ENCODE measurements around the gene CDC42EP2.

The CDC42EP2 gene

DNA sequence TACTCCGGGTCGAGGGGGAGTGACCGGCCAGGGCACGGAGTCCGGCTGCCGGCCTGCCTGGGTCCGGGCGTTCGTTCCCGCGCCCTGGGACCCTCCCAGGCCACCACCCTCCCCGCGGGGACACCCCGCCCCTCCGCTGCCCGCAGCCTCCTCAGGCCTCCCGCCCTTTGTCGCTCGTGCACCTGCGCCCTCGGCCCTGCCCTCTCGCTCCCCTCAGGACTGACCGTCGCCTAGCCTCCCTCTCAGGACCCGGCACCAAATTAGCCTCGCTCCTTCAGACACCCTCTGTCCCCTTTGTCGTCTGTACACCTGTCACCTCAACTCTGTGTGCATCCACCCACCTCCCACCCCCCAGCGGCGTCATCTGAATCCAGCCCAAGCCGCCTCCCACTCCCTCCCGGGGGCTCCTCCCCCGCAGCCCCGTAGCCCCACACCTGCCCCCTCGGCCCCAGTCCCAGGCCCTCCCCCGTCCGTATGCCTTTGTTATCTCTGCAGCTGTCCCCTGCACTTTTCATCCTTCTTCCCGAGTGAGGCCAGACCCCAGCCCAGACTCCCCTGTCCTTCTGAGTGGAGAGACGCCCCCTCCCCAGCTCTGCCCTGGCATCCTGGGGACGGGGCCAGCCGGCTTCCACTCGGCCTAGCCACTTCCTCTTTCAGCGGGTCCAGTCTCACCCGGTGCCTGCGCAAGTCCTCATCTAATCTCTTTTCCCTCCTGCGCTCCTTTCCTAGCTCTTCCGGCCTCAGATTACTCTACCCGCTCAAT lies 40.5 kb downstream of the CDC42EP2 start:
- TF ChIP-seq, protein P1, sequence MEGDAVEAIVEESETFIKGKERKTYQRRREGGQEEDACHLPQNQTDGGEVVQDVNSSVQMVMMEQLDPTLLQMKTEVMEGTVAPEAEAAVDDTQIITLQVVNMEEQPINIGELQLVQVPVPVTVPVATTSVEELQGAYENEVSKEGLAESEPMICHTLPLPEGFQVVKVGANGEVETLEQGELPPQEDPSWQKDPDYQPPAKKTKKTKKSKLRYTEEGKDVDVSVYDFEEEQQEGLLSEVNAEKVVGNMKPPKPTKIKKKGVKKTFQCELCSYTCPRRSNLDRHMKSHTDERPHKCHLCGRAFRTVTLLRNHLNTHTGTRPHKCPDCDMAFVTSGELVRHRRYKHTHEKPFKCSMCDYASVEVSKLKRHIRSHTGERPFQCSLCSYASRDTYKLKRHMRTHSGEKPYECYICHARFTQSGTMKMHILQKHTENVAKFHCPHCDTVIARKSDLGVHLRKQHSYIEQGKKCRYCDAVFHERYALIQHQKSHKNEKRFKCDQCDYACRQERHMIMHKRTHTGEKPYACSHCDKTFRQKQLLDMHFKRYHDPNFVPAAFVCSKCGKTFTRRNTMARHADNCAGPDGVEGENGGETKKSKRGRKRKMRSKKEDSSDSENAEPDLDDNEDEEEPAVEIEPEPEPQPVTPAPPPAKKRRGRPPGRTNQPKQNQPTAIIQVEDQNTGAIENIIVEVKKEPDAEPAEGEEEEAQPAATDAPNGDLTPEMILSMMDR (IDR thresholded peaks at IDR 0.05; ENCODE audit: low read length, missing control alignments) = no peak
- H3K4me3 ChIP-seq (replicated peaks; ENCODE audit: low read depth, low read length) = peak overlapping the region; percentile 42
- no peak for DNase-seq (ENCODE audit: low read depth)

DNA sequence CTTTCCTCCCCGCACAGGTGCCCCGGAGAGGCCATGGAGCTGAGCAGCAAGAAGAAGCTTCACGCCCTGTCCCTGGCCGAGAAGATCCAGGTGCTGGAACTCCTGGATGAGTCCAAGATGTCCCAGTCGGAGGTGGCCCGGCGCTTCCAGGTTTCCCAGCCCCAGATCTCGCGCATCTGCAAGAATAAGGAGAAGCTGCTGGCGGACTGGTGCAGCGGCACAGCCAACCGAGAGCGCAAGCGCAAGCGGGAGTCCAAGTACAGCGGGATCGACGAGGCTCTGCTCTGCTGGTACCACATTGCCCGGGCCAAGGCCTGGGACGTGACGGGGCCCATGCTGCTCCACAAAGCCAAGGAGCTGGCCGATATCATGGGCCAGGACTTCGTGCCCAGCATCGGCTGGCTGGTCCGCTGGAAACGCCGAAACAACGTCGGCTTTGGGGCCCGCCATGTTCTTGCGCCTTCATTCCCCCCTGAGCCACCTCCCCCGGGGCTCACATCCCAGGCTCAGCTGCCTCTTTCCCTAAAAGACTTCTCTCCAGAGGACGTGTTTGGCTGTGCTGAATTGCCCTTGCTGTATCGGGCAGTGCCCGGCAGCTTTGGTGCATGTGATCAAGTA lies 41.2 kb downstream of the CDC42EP2 start:
- H3K4me3 ChIP-seq (replicated peaks; ENCODE audit: low read depth, low read length) = peak overlapping the region; percentile 24
- TF ChIP-seq, protein P1 (IDR thresholded peaks at IDR 0.05; ENCODE audit: low read length, missing control alignments) = no peak
- peak; percentile 42 for DNase-seq (ENCODE audit: low read depth)

DNA sequence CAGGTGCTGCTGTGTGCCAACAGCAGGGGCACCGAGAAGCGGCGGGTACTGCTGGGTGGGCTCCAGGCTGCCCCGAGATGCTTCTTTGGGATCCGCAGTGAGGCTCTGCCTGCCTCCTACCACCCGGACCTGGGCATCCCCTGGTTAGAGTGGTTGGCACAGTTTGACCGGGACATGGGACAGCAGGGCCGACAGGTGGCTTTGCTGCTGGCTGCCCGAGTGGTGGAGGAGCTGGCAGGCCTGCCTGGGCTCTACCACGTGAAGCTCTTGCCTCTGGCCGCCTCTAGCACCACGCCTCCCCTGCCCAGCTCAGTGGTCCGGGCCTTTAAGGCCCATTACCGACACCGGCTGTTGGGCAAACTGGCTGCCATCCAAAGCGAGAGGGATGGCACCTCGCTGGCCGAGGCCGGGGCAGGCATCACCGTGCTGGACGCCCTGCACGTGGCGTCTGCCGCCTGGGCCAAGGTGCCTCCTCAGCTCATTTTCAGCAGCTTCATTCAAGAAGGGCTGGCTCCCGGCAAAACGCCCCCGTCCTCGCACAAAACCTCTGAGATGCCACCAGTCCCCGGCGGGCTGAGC lies 41.8 kb downstream of the CDC42EP2 start:
- no peak for DNase-seq (ENCODE audit: low read depth)
- TF ChIP-seq, protein P1 (IDR thresholded peaks at IDR 0.05; ENCODE audit: low read length, missing control alignments) = no peak

DNA sequence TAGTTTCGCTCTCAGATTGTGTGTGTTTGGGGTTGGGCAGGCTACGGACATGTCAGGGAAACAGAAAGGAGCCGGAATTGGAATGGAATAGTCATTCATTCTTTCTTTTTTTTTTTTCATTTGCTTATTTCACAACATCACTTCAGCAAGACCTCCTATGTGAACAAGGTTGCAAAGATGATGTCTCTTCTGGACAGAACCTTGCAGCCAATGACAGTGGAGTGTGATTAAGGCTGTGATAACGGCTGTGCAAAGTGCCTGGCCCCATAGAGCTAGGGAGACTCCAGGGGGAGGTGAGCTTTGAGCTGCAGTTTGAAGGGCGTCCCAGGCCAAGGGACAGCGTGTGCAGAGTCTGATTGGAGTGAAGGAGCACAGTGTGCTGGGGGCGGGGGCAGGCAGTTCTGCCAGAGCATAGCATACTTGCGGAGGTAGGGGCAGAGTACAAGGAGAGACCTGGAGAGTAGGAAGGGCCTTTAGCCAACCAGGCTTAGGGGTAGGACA lies 43.2 kb downstream of the CDC42EP2 start:
- no peak overlapping the region for H3K4me3 ChIP-seq (replicated peaks; ENCODE audit: low read depth, low read length)
- TF ChIP-seq, protein P1 (IDR thresholded peaks at IDR 0.05; ENCODE audit: low read length, missing control alignments) = no peak
- DNase-seq (ENCODE audit: low read depth) = peak; percentile 35

More for the DNA sequence above, 41.8 kb downstream of the CDC42EP2 start:
- H3K4me3 ChIP-seq (replicated peaks; ENCODE audit: low read depth, low read length) = no peak overlapping the region

DNA sequence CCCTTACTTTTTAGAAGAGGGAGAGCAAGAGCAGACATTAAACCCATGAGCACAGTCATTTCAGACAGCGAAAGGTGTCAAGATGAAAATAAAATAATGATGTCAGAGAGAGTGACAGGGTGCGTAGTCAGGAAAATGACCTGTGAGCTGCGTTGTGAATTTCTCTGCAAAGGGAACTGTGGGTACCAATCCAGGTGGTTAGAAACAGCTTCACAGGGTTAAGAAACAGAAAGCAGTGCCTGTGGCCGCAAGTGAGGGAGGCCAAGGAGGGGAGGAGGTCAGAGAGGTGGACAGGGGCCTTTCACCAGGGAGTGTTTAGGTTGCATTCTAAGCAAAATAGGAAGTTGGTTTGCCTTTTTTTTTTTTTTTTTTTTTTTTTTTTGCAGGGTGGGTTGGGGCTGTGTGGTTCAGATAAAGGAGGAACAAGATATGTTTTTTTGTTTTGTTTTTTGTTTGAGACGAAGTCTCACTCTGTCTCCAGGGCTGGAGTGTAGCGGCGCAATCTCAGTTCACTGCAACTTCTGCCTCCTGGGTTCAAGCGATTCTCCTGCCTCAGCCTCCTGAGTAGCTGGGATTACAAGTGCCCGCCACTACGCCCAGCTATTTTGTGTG lies 47.8 kb downstream of the CDC42EP2 start:
- TF ChIP-seq, protein P1 (IDR thresholded peaks at IDR 0.05; ENCODE audit: low read length, missing control alignments) = no peak
- DNase-seq (ENCODE audit: low read depth) = no peak
- no peak overlapping the region for H3K4me3 ChIP-seq (replicated peaks; ENCODE audit: low read depth, low read length)

DNA sequence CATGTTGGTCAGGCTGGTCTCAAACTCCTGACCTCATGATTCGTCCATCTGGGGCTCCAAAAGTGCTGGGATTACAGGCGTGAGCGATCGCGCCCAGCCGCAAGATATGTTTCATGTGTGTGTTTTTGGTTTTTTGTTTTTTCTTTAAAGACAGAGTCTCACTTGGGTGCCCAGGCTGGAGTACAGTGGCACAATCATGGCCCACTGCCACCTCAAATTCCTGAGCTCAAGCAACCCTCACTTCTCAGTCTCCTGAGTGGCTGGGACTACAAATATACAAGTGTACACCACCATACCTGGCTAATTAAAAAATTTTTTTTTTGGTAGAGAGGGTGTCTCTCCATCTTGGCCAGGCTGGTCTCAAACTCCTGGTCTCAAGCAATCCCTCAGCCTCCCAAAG lies 48.3 kb downstream of the CDC42EP2 start:
- no peak for DNase-seq (ENCODE audit: low read depth)
- TF ChIP-seq, protein P1 (IDR thresholded peaks at IDR 0.05; ENCODE audit: low read length, missing control alignments) = no peak
- no peak overlapping the region for H3K4me3 ChIP-seq (replicated peaks; ENCODE audit: low read depth, low read length)

All from fibroblast of pulmonary artery (primary cell).